HepG2 (cell line): Measurements from ENCODE around the gene PNPLA2. TPM values are rescaled to one million over a fixed set of nuclear protein-coding genes. Genes with fewer than 3 reads are reported as not detected.

Experiments
- AGO2 ChIP-seq: fragments of 200-400 bp; formaldehyde crosslinking; optimal IDR thresholded peaks from 2 replicates; pipeline ENCODE3; 2017; ENCODE audit warnings: mild to moderate bottlenecking, low read depth, low read length, moderate library complexity
- ATF2 ChIP-seq: sonication (generic); formaldehyde crosslinking; IDR thresholded peaks from 2 replicates; pipeline ENCODE4 v1.4.0; 2020; ENCODE audit warnings: missing genetic modification reagents
- CENPBD1 ChIP-seq: sonication (generic); formaldehyde crosslinking; IDR thresholded peaks from 2 replicates; pipeline ENCODE4 v1.8.0; 2022; ENCODE audit warnings: missing genetic modification reagents, low read depth, mild to moderate bottlenecking, borderline replicate concordance
- ELF3 ChIP-seq: IDR thresholded peaks from 2 replicates; pipeline ENCODE4 v1.6.1; 2016; ENCODE audit warnings: missing genetic modification reagents, missing compliant biosample characterization
- GATA4 ChIP-seq: sonication (generic); IDR thresholded peaks from 2 replicates; pipeline ENCODE4 v1.6.1; 2016; ENCODE audit warnings: antibody characterized with exemption, low read depth, borderline replicate concordance
- HDAC1 ChIP-seq: sonication (generic); formaldehyde crosslinking; IDR thresholded peaks from 2 replicates; pipeline ENCODE4 v1.5.1; 2020; ENCODE audit warnings: mild to moderate bottlenecking, missing genetic modification reagents
- MIER3 ChIP-seq: IDR thresholded peaks from 2 replicates; pipeline ENCODE4 v1.6.1; 2016; ENCODE audit warnings: missing compliant biosample characterization, borderline replicate concordance
- PAX8 ChIP-seq: sonication (generic); formaldehyde crosslinking; IDR thresholded peaks from 2 replicates; pipeline ENCODE4 v1.8.0; 2022; ENCODE audit warnings: mild to moderate bottlenecking, missing genetic modification reagents, borderline replicate concordance
- POLR2A ChIP-seq, 2 experiments: IDR thresholded peaks; 2 replicates each; pipeline ENCODE4 v1.6.1; 2011; ENCODE audit warnings: low read depth in 2 of 2, low read length in 2 of 2, mild to moderate bottlenecking in 1 of 2, moderate library complexity in 1 of 2; ENCODE audit not compliant: insufficient read depth in 1 of 2
- RCOR2 ChIP-seq: IDR thresholded peaks from 2 replicates; pipeline ENCODE4 v1.6.1; 2016; ENCODE audit warnings: missing biosample characterization, missing genetic modification reagents
- REL ChIP-seq: sonication (generic); formaldehyde crosslinking; conservative IDR thresholded peaks from 2 replicates; pipeline ENCODE4 v1.8.0; 2022; ENCODE audit warnings: mild to moderate bottlenecking, missing genetic modification reagents, moderate library complexity
- RERE ChIP-seq: IDR thresholded peaks from 2 replicates; pipeline ENCODE4 v1.6.1; 2016; ENCODE audit warnings: low read depth, missing genetic modification reagents, missing compliant biosample characterization
- RXRB ChIP-seq: IDR thresholded peaks from 2 replicates; pipeline ENCODE4 v1.6.1; 2016; ENCODE audit warnings: borderline replicate concordance, missing genetic modification reagents, missing compliant biosample characterization
- SNAPC5 ChIP-seq: sonication (generic); formaldehyde crosslinking; IDR thresholded peaks from 2 replicates; pipeline ENCODE4 v1.8.1; 2023; ENCODE audit warnings: mild to moderate bottlenecking, missing genetic modification reagents, borderline replicate concordance
- SP140L ChIP-seq: sonication (generic); formaldehyde crosslinking; IDR thresholded peaks from 2 replicates; pipeline ENCODE4 v1.4.0; 2020; ENCODE audit warnings: missing genetic modification reagents, borderline replicate concordance
- TEF ChIP-seq: sonication (generic); formaldehyde crosslinking; IDR thresholded peaks from 2 replicates; pipeline ENCODE4 v1.5.0; 2020; ENCODE audit warnings: missing genetic modification reagents
- ZBTB42 ChIP-seq: sonication (generic); formaldehyde crosslinking; IDR thresholded peaks from 2 replicates; pipeline ENCODE4 v1.5.0; 2020; ENCODE audit warnings: mild to moderate bottlenecking, missing genetic modification reagents
- ZBTB8A ChIP-seq: sonication (generic); formaldehyde crosslinking; IDR thresholded peaks from 2 replicates; pipeline ENCODE4 v1.4.0; 2020; ENCODE audit warnings: mild to moderate bottlenecking, low read depth, missing genetic modification reagents, borderline replicate concordance
- ZNF557 ChIP-seq: sonication (generic); formaldehyde crosslinking; IDR thresholded peaks from 2 replicates; pipeline ENCODE4 v1.4.0; 2020; ENCODE audit warnings: missing genetic modification reagents
- ZNF777 ChIP-seq: sonication (generic); formaldehyde crosslinking; IDR thresholded peaks from 2 replicates; pipeline ENCODE4 v1.4.0; 2020; ENCODE audit warnings: missing genetic modification reagents
- polyA plus RNA-seq, 8 experiments: library from polyadenylated mRNA; depleted of rRNA in 3 of 8; stranded (reverse) in 7 of 8; unstranded in 1 of 8; fragments of >200 nt; fragmentation: Illumina TruSeq in 4 of 8; extraction: Trizol in 4 of 8; gene quantifications; 2 replicates each; pipeline versions ENCODE4 v1.2.1 to v1.2.3, GENCODE V29; 2011 to 2016; ENCODE audit warnings: low read depth in 4 of 8, missing spikeins in 1 of 8, mixed read lengths in 1 of 8; ENCODE audit not compliant: insufficient read depth in 1 of 8
- total RNA-seq, 5 experiments: library from RNA; depleted of rRNA; stranded (reverse); fragments of >200 nt; fragmentation: Illumina TruSeq; extraction: Trizol; gene quantifications; 2 replicates each; pipeline ENCODE4 v1.2.3, GENCODE V29; 2016; ENCODE audit warnings: low read depth in 1 of 5
- TF ChIP-seq, protein P1 (sequence below): sonication (generic); formaldehyde crosslinking; IDR thresholded peaks from 2 replicates; pipeline ENCODE4 v1.4.0; 2020; ENCODE audit warnings: mild to moderate bottlenecking, missing genetic modification reagents

Gene PNPLA2
- total and polyA plus RNA-seq, 2 of the 13 experiments (the other 11 are each of a cell fraction or from before 2014, with no cell fraction given) = 10.5 to 43.2 TPM

DNA sequence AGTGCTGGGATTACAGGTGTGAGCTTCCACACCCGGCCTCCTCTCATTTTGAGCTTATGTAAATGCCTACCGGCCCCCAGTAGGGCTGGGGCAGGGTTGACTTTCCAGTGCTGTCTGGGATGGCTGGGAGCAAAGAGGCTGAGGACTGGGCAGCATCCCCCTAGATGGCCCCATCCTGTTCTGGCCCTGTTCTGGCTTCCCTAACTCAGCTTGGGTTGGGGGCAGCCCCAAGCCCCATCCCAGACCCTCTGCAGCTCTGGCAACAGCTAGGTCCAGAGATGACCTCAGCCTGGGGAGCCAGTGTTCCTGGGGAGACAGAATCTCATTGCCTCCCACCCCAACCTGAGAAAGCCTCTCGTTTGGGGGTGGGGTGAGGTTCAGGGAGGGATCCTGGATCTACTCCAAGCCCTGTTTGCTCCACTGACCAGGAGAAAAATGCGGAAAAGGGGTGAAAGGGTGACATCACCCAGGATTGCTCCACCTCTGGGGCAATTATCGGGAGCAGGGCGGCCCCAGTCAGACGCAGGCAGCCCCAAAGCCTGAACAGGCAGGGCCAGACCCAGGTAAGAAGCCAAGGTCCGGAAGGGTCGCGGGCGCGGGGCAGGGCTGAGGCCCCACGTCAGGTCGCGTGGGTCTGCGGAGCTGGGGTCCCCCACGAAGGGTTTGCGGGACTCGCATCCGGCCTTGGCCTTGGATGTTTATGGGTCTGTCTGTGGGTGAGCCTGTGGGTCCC lies at the start of gene PNPLA2 (continued):
- TF ChIP-seq REL (CRISPR knock-in tag) (no peak), CENPBD1 (CRISPR knock-in tag) (no peak), RERE (CRISPR knock-in tag) (0 out of 2 replicates have a peak, but pooled peaks have one; percentile 17), GATA4 (0 out of 2 replicates have a peak, but pooled peaks have one; percentile 27), RXRB (CRISPR knock-in tag) (peak; percentile 9; the same call in 1 of the 2 replicates), SP140L (CRISPR knock-in tag) (no peak), POLR2A (IDR thresholded peaks at IDR 0.05; ENCODE audit: insufficient read depth in 1 of 2, low read depth in 2 of 2, low read length in 2 of 2) (peak in 1 of 2 experiments; percentile 69; a peak in 1 of 4 replicates), TEF (no peak), ZBTB42 (CRISPR knock-in tag) (0 out of 2 replicates have a peak, but pooled peaks have one; percentile 52), MIER3 (no peak; the same call in 1 of the 2 replicates), ZNF777 (CRISPR knock-in tag) (no peak), PAX8 (CRISPR knock-in tag) (no peak), ZNF557 (CRISPR knock-in tag) (no peak), AGO2 (no peak), SNAPC5 (0 out of 2 replicates have a peak, but pooled peaks have one; percentile 7), ZBTB8A (CRISPR knock-in tag) (no peak), ATF2 (CRISPR knock-in tag) (peak; percentile 94), ELF3 (CRISPR knock-in tag) (peak; percentile 72), HDAC1 (CRISPR knock-in tag) (peak; percentile 3; the same call in 1 of the 2 replicates), RCOR2 (CRISPR knock-in tag) (no peak)
- TF ChIP-seq, protein P1, sequence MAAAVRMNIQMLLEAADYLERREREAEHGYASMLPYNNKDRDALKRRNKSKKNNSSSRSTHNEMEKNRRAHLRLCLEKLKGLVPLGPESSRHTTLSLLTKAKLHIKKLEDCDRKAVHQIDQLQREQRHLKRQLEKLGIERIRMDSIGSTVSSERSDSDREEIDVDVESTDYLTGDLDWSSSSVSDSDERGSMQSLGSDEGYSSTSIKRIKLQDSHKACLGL = 0 out of 2 replicates have a peak, but pooled peaks have one; percentile 54
